Measurements from ENCODE around the gene HNF4A.
A peak's percentile ranks its signal among the peaks of the same experiment; 100 is the strongest.
"Not testable (repeated sequence)": the region's sequence is repeated elsewhere in the genome, so short reads cannot be mapped to it uniquely, and the experiment has no call there.

Gene HNF4A

GRCh38 chr20:44465001-44465560, 109.6 kb downstream of the HNF4A start:
- DNase-seq (ENCODE audit: low read depth): no peak
- TF ChIP-seq, protein P1, sequence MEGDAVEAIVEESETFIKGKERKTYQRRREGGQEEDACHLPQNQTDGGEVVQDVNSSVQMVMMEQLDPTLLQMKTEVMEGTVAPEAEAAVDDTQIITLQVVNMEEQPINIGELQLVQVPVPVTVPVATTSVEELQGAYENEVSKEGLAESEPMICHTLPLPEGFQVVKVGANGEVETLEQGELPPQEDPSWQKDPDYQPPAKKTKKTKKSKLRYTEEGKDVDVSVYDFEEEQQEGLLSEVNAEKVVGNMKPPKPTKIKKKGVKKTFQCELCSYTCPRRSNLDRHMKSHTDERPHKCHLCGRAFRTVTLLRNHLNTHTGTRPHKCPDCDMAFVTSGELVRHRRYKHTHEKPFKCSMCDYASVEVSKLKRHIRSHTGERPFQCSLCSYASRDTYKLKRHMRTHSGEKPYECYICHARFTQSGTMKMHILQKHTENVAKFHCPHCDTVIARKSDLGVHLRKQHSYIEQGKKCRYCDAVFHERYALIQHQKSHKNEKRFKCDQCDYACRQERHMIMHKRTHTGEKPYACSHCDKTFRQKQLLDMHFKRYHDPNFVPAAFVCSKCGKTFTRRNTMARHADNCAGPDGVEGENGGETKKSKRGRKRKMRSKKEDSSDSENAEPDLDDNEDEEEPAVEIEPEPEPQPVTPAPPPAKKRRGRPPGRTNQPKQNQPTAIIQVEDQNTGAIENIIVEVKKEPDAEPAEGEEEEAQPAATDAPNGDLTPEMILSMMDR (conservative IDR thresholded peaks at IDR 0.05; ENCODE audit: control insufficient read depth, insufficient read depth, low read depth, low read length): no peak
- no peak overlapping the region for H3K4me3 ChIP-seq (ENCODE audit: control insufficient read depth, low read depth, low read length)

DNA sequence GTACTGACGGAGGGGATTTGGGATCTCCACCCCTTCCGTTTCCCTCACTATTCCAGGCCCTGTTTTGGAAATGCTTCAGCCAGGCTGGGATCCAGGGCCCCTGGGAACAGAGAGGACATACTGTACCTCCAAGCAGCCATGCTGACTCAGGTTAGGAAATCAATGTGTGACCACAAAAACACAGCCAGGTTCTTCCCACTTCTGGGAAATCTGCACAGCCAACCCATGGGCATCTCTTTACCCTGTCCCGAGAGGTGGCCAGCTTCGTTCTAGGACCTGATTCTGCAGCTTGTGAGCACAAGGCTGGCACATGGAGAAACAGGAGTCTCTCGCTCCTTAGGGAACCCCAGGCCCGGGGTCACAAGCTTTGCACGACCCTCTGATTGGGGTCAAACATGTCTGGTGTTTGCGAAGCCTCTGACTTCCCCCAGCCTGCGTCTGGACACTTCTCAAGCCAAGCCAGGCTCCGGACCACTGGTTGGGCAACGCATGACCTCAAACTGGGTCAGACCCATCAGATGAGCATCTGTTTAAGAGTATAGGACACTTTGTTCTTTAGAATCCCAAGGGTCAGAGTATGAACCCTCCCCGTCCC, 111.9 kb downstream of the HNF4A start:
- no peak overlapping the region for H3K4me3 ChIP-seq (ENCODE audit: control insufficient read depth, low read depth, low read length)
- peak; percentile 99 for DNase-seq (ENCODE audit: low read depth)
- TF ChIP-seq, protein P1 (conservative IDR thresholded peaks at IDR 0.05; ENCODE audit: control insufficient read depth, insufficient read depth, low read depth, low read length): no peak

GRCh38 chr20:44468044-44468782, 112.7 kb downstream of the HNF4A start:
- TF ChIP-seq, protein P1 (conservative IDR thresholded peaks at IDR 0.05; ENCODE audit: control insufficient read depth, insufficient read depth, low read depth, low read length): no peak
- H3K4me3 ChIP-seq (ENCODE audit: control insufficient read depth, low read depth, low read length): no peak overlapping the region
- DNase-seq (ENCODE audit: low read depth): no peak

DNA sequence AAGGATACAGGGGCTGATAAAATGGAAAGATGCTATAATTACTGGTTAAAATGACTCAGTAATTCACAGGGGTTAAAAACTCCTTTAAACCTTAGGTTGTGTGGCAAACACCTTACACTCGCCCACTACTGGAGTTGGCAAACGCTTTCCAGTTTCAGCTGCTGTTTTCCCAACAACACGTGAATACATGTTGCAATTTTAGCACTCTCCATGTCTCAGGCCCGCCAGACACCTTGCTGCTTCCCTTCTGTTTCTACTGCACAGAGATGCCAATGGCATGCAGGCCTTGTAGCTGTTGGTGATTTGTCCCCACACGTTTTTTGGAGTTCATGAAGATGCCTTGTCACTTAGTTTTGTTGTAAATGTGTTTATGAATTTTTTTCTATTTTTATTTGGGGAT, 114.8 kb downstream of the HNF4A start:
- no peak for DNase-seq (ENCODE audit: low read depth)
- H3K4me3 ChIP-seq (ENCODE audit: control insufficient read depth, low read depth, low read length): no peak overlapping the region
- TF ChIP-seq, protein P1 (conservative IDR thresholded peaks at IDR 0.05; ENCODE audit: control insufficient read depth, insufficient read depth, low read depth, low read length): no peak

- TF ChIP-seq, protein P1 (conservative IDR thresholded peaks at IDR 0.05; ENCODE audit: control insufficient read depth, insufficient read depth, low read depth, low read length): peak; percentile 96
- peak; percentile 93 for DNase-seq (ENCODE audit: low read depth)
- H3K4me3 ChIP-seq (ENCODE audit: control insufficient read depth, low read depth, low read length): no peak overlapping the region
Observed at GRCh38 chr20:44471481-44471882, 116.0 kb downstream of the HNF4A start.

DNA sequence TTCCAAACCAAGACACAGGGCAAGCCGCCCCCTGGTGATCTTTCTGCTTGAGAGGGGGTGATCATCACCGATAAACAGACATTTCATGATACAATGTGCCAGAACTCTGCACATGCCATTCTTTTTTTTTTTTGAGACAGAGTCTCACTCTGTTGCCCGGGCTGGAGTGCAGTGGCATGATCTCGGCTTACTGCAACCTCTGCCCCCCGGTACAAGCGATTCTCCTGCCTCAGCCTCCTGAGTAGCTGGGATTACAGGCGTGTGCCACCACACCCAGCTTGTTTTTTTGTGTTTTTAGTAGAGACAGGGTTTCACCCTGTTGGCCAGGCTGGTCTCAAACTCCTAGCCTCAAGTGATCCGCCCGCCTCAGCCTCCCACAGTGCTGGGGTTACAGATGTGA, 116.8 kb downstream of the HNF4A start:
- H3K4me3 ChIP-seq (ENCODE audit: control insufficient read depth, low read depth, low read length); DNase-seq (ENCODE audit: low read depth): not testable (repeated sequence)

- DNase-seq (ENCODE audit: low read depth): no peak
- peak overlapping the region; percentile 95 for H3K4me3 ChIP-seq (ENCODE audit: control insufficient read depth, low read depth, low read length)
- TF ChIP-seq, protein P1 (conservative IDR thresholded peaks at IDR 0.05; ENCODE audit: control insufficient read depth, insufficient read depth, low read depth, low read length): no peak
Observed at GRCh38 chr20:44475372-44475693, 119.8 kb downstream of the HNF4A start.

Measured in fibroblast of mammary gland (primary cell).